GM12872 (cell line): ENCODE results near the gene HNF4A.

Experiments used
- TF ChIP-seq, protein P1 (sequence below): IDR thresholded peaks from 3 replicates; pipeline ENCODE4 v1.5.1; 2011; ENCODE audit warnings: low read depth, mild to moderate bottlenecking, low read length, moderate library complexity; ENCODE audit not compliant: insufficient read depth

HNF4A gene

GRCh38 chr20:44324343-44324742, 31.2 kb upstream of the HNF4A start:
- TF ChIP-seq, protein P1, sequence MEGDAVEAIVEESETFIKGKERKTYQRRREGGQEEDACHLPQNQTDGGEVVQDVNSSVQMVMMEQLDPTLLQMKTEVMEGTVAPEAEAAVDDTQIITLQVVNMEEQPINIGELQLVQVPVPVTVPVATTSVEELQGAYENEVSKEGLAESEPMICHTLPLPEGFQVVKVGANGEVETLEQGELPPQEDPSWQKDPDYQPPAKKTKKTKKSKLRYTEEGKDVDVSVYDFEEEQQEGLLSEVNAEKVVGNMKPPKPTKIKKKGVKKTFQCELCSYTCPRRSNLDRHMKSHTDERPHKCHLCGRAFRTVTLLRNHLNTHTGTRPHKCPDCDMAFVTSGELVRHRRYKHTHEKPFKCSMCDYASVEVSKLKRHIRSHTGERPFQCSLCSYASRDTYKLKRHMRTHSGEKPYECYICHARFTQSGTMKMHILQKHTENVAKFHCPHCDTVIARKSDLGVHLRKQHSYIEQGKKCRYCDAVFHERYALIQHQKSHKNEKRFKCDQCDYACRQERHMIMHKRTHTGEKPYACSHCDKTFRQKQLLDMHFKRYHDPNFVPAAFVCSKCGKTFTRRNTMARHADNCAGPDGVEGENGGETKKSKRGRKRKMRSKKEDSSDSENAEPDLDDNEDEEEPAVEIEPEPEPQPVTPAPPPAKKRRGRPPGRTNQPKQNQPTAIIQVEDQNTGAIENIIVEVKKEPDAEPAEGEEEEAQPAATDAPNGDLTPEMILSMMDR, result no peak

DNA sequence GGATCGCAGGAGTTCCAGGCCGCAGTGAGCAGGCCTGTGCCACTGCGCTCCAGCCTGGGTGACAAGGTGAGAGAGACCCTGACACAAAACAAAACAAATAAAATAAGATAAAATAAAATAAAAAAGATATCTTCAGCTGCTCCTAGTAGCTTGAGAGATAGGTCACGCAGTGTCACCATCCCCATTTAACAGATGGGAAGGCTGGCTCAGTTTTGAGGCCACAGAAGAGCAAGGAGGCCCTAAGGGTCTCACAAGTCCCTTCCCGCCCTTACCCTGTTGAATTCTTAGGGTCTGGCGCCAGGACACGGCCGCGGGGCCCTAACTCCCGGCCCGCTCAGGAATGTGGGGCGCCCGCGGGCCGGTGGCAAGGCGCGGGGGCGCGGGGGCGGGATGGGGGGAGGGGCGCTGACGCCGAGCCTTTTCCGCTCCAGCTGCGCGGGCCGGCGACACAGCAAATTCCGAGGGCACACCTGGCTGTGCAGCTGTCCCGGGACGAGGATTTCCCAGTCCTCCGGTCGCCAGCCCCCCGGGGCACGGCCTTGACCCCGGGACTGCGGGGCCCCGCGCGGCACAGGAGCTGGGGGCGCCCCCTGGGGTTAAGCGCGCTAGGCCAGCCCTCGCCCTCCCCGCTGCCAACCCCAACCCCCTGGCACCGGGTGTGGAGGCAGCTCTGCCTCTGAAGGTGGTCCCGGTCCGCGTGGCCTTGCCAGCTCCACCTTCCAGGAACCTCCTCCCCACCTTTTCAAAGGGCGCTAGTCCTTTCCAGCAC, 28.9 kb upstream of the HNF4A start:
- TF ChIP-seq, protein P1, result no peak

DNA sequence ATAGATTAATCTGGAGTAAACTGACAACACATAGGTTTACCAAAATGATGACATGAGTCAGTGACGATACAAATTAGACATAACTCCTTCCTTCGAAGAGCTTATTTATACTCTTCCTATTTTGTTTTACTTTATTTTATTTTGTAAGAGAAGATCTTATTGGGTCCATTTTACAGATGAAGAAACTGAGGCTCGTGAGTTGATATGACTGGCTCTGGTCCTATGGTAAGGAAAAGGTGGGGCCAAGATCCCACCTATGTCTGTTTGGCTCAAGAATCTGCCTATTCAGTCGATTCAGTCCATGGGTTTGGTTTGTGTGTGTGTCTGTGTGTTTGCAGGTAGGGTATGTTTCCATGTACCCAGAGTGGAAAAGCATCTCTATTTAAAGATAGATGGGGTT, 27.1 kb upstream of the HNF4A start:
- TF ChIP-seq, protein P1, result no peak

DNA sequence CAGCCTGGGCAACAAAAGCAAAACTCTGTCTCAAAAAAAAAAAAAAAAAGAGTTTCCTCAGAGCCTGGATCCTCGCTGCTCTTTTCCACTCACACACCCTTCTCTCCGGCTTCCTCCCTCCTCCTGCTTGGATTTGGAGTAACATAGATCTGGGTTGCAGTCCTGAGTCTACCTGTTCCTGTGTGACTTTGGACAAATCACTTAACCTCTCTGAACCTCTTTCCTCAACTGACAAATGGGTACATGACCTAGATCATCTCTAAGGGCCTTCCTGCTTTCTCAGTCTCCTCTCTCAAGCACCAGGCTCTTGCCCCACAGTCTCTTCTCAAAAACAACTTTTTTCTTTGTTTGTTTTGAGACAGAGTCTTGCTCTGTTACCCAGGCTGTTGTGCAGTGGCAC, 24.3 kb upstream of the HNF4A start:
- TF ChIP-seq, protein P1, result no peak

DNA sequence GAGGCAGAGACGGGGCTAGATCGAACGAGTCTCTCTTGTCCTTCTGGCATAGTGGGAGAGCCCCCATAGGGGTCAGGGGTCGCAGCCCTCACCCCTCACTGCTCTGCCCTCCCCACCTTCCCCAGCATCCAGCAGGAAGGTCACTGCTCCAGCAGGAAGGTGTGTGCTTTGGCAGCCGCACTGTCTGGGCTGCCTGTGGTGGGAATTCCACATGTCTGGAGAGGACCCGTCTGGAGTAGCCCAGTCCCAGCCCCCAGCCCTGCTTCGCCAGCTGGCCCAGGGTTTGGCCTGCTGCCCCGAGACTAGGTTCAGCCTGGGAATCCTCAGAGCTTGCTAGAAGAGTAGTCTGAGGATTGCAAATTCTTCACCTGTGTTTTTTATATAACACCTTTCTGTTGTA, 21.2 kb upstream of the HNF4A start:
- TF ChIP-seq, protein P1, result no peak

GRCh38 chr20:44334709-44335108, 20.8 kb upstream of the HNF4A start:
- TF ChIP-seq, protein P1, result no peak

DNA sequence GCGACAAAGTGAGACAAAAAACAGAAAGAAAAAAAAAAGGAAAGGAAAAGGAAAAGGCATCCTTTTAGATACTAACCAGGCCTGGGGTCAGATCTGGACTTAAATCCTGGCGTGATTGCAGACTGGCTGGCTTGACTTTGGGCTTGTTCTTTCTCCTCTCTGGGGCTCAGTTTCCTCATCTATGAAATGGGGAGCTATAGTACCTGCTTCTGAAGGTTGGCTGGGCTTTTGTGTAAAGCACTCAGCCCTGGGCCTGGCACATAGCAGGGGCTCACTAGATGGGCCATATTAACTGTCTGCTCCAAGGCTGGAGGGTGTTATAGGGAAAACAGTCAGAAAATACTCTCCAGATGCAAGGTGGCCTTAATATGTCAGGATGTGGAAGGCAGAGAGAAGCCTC, 19.8 kb upstream of the HNF4A start:
- TF ChIP-seq, protein P1, result no peak

GRCh38 chr20:44336086-44336485, 19.4 kb upstream of the HNF4A start:
- TF ChIP-seq, protein P1, result no peak
